ENCODE data around the gene SNX30.

GRCh38 chr9:112887381-112887780 lies 136.8 kb downstream of the SNX30 start:
- TF ChIP-seq POLR2A (IDR thresholded peaks at IDR 0.05; ENCODE audit: low read depth), result no peak
- no peak for TF ChIP-seq CTCF (IDR thresholded peaks at IDR 0.05)
- TF ChIP-seq POLR2AphosphoS5 (IDR thresholded peaks at IDR 0.05), result no peak
- no peak for TF ChIP-seq EP300 (IDR thresholded peaks at IDR 0.05)
